ENCODE results near the gene CDKN1C.
A peak's percentile ranks its signal among the peaks of the same experiment; 100 is the strongest.

Gene CDKN1C

GRCh38 chr11:2887515-2888195 is 2.1 kb upstream of the CDKN1C start:
- no peak for DNase-seq

GRCh38 chr11:2886936-2887335 is 1.4 kb upstream of the CDKN1C start:
- DNase-seq, result no peak

GRCh38 chr11:2886191-2886894 is 768 bp upstream of the CDKN1C start:
- peak; percentile 39 to 86 for DNase-seq

GRCh38 chr11:2885017-2885677 is 428 bp downstream of the CDKN1C start:
- peak; percentile 49 to 85 for DNase-seq

- peak in 1 of 2 experiments; percentile 72 for DNase-seq
These were observed 1.4 kb downstream of the CDKN1C start for GRCh38 chr11:2883979-2884815.

- peak in 1 of 2 experiments; percentile 72 for DNase-seq
These were observed 2.0 kb downstream of the CDKN1C start for GRCh38 chr11:2883640-2883978.

- no peak for DNase-seq
These were observed 3.0 kb downstream of the CDKN1C start for GRCh38 chr11:2882396-2883110.

GRCh38 chr11:2881981-2882375 is 3.6 kb downstream of the CDKN1C start:
- no peak for DNase-seq

- DNase-seq, result peak in 1 of 2 experiments; percentile 13
These were observed 4.2 kb downstream of the CDKN1C start for GRCh38 chr11:2881076-2881980.

GRCh38 chr11:2880646-2881045 is 4.9 kb downstream of the CDKN1C start:
- DNase-seq, result no peak

GRCh38 chr11:2878782-2879181 is 6.8 kb downstream of the CDKN1C start:
- no peak for DNase-seq

- DNase-seq, result no peak
These were observed 8.1 kb downstream of the CDKN1C start for GRCh38 chr11:2877474-2877873.

- no peak for DNase-seq
These were observed 10.6 kb downstream of the CDKN1C start for GRCh38 chr11:2874963-2875362.

- DNase-seq, result no peak
These were observed 14.4 kb downstream of the CDKN1C start for GRCh38 chr11:2870969-2871680.

GRCh38 chr11:2870460-2870859 is 15.1 kb downstream of the CDKN1C start:
- no peak for DNase-seq

- DNase-seq, result peak in 1 of 2 experiments; percentile 45
These were observed 15.8 kb downstream of the CDKN1C start for GRCh38 chr11:2869561-2870427.

GRCh38 chr11:2869134-2869526 is 16.4 kb downstream of the CDKN1C start:
- peak in 1 of 2 experiments; percentile 46 for DNase-seq

- DNase-seq, result no peak
These were observed 17.0 kb downstream of the CDKN1C start for GRCh38 chr11:2868506-2869133.

Measured in NCI-H526 (cell line).